Activated T-helper 1 cell treated with Interleukin-2 at 50 U/mL for 16 hours (primary cell): ENCODE results near the gene HLA-DPA1.

Experiments
- DNase-seq: peaks from one replicate; pipeline ENCODE4 v3.0.0-alpha.2; 2020; ENCODE audit warnings: low read depth

HLA-DPA1 gene

GRCh38 chr6:33088931-33089620, 15.6 kb upstream of the HLA-DPA1 start:
- DNase-seq, result no peak

GRCh38 chr6:33088258-33088930, 14.9 kb upstream of the HLA-DPA1 start:
- no peak for DNase-seq

GRCh38 chr6:33085627-33086026, 12.2 kb upstream of the HLA-DPA1 start:
- DNase-seq, result no peak

GRCh38 chr6:33082702-33083101, 9.3 kb upstream of the HLA-DPA1 start:
- no peak for DNase-seq

- DNase-seq, result no peak
Measured at GRCh38 chr6:33081098-33081824, 7.8 kb upstream of the HLA-DPA1 start.

GRCh38 chr6:33080127-33081089, 7.0 kb upstream of the HLA-DPA1 start:
- no peak for DNase-seq

- no peak for DNase-seq
Measured at GRCh38 chr6:33079580-33079979, 6.1 kb upstream of the HLA-DPA1 start.

- DNase-seq, result no peak
Measured at GRCh38 chr6:33078919-33079521, 5.6 kb upstream of the HLA-DPA1 start.

GRCh38 chr6:33078442-33078841, 5.0 kb upstream of the HLA-DPA1 start:
- DNase-seq, result no peak

- no peak for DNase-seq
Measured at GRCh38 chr6:33077908-33078307, 4.5 kb upstream of the HLA-DPA1 start.

GRCh38 chr6:33076406-33076934, 3.0 kb upstream of the HLA-DPA1 start:
- no peak for DNase-seq

GRCh38 chr6:33075568-33076405, 2.3 kb upstream of the HLA-DPA1 start, which contains the start of gene HLA-DPB1:
HLA-DPB1 (plus strand) TSS chr6:33075990; CDS start chr6:33076042, 52 bp downstream.
- DNase-seq, result no peak

- no peak for DNase-seq
Measured at GRCh38 chr6:33075208-33075567, 1.7 kb upstream of the HLA-DPA1 start.

GRCh38 chr6:33072508-33073100, 845 bp downstream of the HLA-DPA1 start:
- DNase-seq, result no peak

- no peak for DNase-seq
Measured at GRCh38 chr6:33071569-33071968, 1.9 kb downstream of the HLA-DPA1 start.

- DNase-seq, result no peak
Measured at GRCh38 chr6:33070909-33071308, 2.5 kb downstream of the HLA-DPA1 start.

GRCh38 chr6:33069021-33069738, 4.3 kb downstream of the HLA-DPA1 start:
- DNase-seq, result no peak

- no peak for DNase-seq
Measured at GRCh38 chr6:33066917-33067521, 6.4 kb downstream of the HLA-DPA1 start.

- no peak for DNase-seq
Measured at GRCh38 chr6:33065312-33065711, 8.1 kb downstream of the HLA-DPA1 start.
